HTR-8/SVneo (cell line): ENCODE results near the gene OSBPL5.
A peak's percentile ranks its signal among the peaks of the same experiment; 100 is the strongest.
"Not testable (repeated sequence)": the region's sequence is repeated elsewhere in the genome, so short reads cannot be mapped to it uniquely, and the experiment has no call there.

Source experiments
- DNase-seq: peaks from one replicate; pipeline ENCODE4 v3.0.0; 2011; ENCODE audit warnings: low spot score, mixed read lengths; ENCODE audit not compliant: insufficient read length
- FAIRE-seq: peaks from 2 replicates; lab custom pipeline; 2011; peaks lifted over from hg19 to GRCh38; lab: Jason Lieb, UNC

Gene OSBPL5

GRCh38 chr11:3073029-3073435 lies 92.1 kb downstream of the OSBPL5 start:
- DNase-seq: no peak
- FAIRE-seq: no peak

- no peak for DNase-seq
- FAIRE-seq: no peak
These were observed 95.7 kb downstream of the OSBPL5 start for GRCh38 chr11:3069425-3069824.

- not testable (repeated sequence) for DNase-seq, FAIRE-seq
These were observed 98.8 kb downstream of the OSBPL5 start for GRCh38 chr11:3066308-3066707.

GRCh38 chr11:3064709-3065108 lies 100.4 kb downstream of the OSBPL5 start:
- not testable (repeated sequence) for DNase-seq, FAIRE-seq

- FAIRE-seq, DNase-seq: not testable (repeated sequence)
These were observed 101.2 kb downstream of the OSBPL5 start for GRCh38 chr11:3063876-3064275.

GRCh38 chr11:3063432-3063831 lies 101.7 kb downstream of the OSBPL5 start:
- FAIRE-seq, DNase-seq: not testable (repeated sequence)

- FAIRE-seq: no peak
These were observed 104.6 kb downstream of the OSBPL5 start for GRCh38 chr11:3060436-3061025.

GRCh38 chr11:3058753-3059664 lies 106.1 kb downstream of the OSBPL5 start:
- peak; percentile 51 for DNase-seq
- no peak for FAIRE-seq

More at GRCh38 chr11:3060436-3061025, 104.6 kb downstream of the OSBPL5 start:
- DNase-seq: no peak

- FAIRE-seq (peak; percentile 76), DNase-seq (peak; percentile 97)
These were observed 107.8 kb downstream of the OSBPL5 start, which contains the start of gene CARS1 for GRCh38 chr11:3057069-3057963. TSS of gene CARS1 (minus strand) at chr11:3057423. CDS start at chr11:3057367, 56 bp downstream.

- no peak for DNase-seq
- FAIRE-seq: no peak
These were observed 108.6 kb downstream of the OSBPL5 start for GRCh38 chr11:3056296-3057068.

- FAIRE-seq (no peak), DNase-seq (no peak)
These were observed 109.2 kb downstream of the OSBPL5 start for GRCh38 chr11:3055891-3056290.

- DNase-seq (no peak), FAIRE-seq (no peak)
These were observed 112.5 kb downstream of the OSBPL5 start for GRCh38 chr11:3052567-3052966.

GRCh38 chr11:3052109-3052479 lies 113.0 kb downstream of the OSBPL5 start:
- FAIRE-seq: no peak
- no peak for DNase-seq

GRCh38 chr11:3051196-3052108 lies 113.7 kb downstream of the OSBPL5 start:
- FAIRE-seq: no peak
- DNase-seq: no peak

- FAIRE-seq: no peak
- no peak for DNase-seq
These were observed 114.5 kb downstream of the OSBPL5 start for GRCh38 chr11:3050386-3051195.

GRCh38 chr11:3049430-3050243 lies 115.5 kb downstream of the OSBPL5 start:
- DNase-seq: peak; percentile 98
- peak; percentile 96 for FAIRE-seq

GRCh38 chr11:3047637-3048036 lies 117.5 kb downstream of the OSBPL5 start:
- FAIRE-seq: no peak
- no peak for DNase-seq
